OCI-LY7 (cell line): ENCODE measurements around the gene SPOP. TPM values are rescaled to one million over a fixed set of nuclear protein-coding genes. Genes with fewer than 3 reads are reported as not detected.

Source experiments
- BruUV-seq: library from RNA; stranded (reverse); fragments of 400-500 nt; replicated peaks from 2 replicates; lab custom pipeline; 2021; lab: Mats Ljungman, UMichigan
- CTCF ChIA-PET: fragments of 300-600 bp; sonication (Branson Sonifier 250); formaldehyde crosslinking; loops from one replicate; lab custom pipeline; 2022; ENCODE audit warnings: antibody characterized with exemption; ENCODE audit not compliant: unreplicated experiment; lab: Charles Lee
- POLR2A ChIA-PET: fragments of 300-600 bp; sonication (Branson Sonifier 250); formaldehyde crosslinking; loops from one replicate; lab custom pipeline; 2022; ENCODE audit warnings: antibody characterized with exemption; lab: Charles Lee
- DNase-seq: peaks from one replicate; pipeline ENCODE4 v3.0.0-alpha.2; 2015; ENCODE audit warnings: low spot score
- H2AFZ ChIP-seq: fragments of 200-600 bp; sonication (generic), shearing (Covaris generic); 2 replicates; pipeline ENCODE4 v1.6.1; 2014; ENCODE audit warnings: mild to moderate bottlenecking, antibody characterized with exemption, low read length, moderate library complexity
- H3K27ac ChIP-seq: fragments of 200-600 bp; sonication (generic); 2 replicates; pipeline ENCODE4 v1.5.1; 2014; ENCODE audit warnings: mixed run types, low read depth, mild to moderate bottlenecking, moderate library complexity, low read length, inconsistent platforms; ENCODE audit not compliant: poor library complexity, severe bottlenecking
- H3K36me3 ChIP-seq: fragments of 200-600 bp; sonication (generic); 2 replicates; pipeline ENCODE4 v1.6.1; 2014; ENCODE audit warnings: mild to moderate bottlenecking, antibody characterized with exemption, low read length, moderate library complexity, mixed read lengths; ENCODE audit not compliant: insufficient read depth
- H3K4me1 ChIP-seq: fragments of 200-600 bp; sonication (generic); 2 replicates; pipeline ENCODE4 v1.5.1; 2014; ENCODE audit warnings: mild to moderate bottlenecking, low read length; ENCODE audit not compliant: insufficient read depth, poor library complexity, severe bottlenecking
- H3K4me2 ChIP-seq: fragments of 200-600 bp; sonication (generic); 2 replicates; pipeline ENCODE4 v1.6.1; 2014; ENCODE audit warnings: mild to moderate bottlenecking, low read length
- H3K4me3 ChIP-seq: fragments of 200-600 bp; sonication (generic); 2 replicates; pipeline ENCODE4 v1.5.1; 2014; ENCODE audit warnings: mild to moderate bottlenecking, low read depth, low read length; ENCODE audit not compliant: poor library complexity, severe bottlenecking
- H3K79me2 ChIP-seq: fragments of 200-600 bp; sonication (generic); 2 replicates; pipeline ENCODE4 v1.6.1; 2016; ENCODE audit warnings: low read depth, mild to moderate bottlenecking, low read length, moderate library complexity, mixed read lengths; ENCODE audit not compliant: insufficient read depth
- H3K9me2 ChIP-seq: fragments of 200-600 bp; sonication (generic); 2 replicates; pipeline ENCODE4 v1.6.1; 2016; ENCODE audit warnings: mild to moderate bottlenecking, low read length, mixed read lengths; ENCODE audit not compliant: insufficient read depth
- H3K9me3 ChIP-seq: fragments of 200-600 bp; sonication (generic); 2 replicates; pipeline ENCODE4 v1.6.1; 2014; ENCODE audit warnings: mild to moderate bottlenecking, mixed run types, low read length, mixed read lengths
- H4K20me1 ChIP-seq: fragments of 200-600 bp; sonication (generic); 2 replicates; pipeline ENCODE4 v1.6.1; 2014; ENCODE audit warnings: mild to moderate bottlenecking, antibody characterized with exemption, low read length, moderate library complexity, mixed read lengths; ENCODE audit not compliant: insufficient read depth
- CTCF ChIP-seq: fragments of 200-600 bp; sonication (generic); conservative IDR thresholded peaks from 2 replicates; pipeline ENCODE4 v1.5.1; 2014; ENCODE audit warnings: mild to moderate bottlenecking, antibody characterized with exemption, low read length, moderate library complexity, mixed read lengths
- EZH2phosphoT487 ChIP-seq: fragments of 200-600 bp; sonication (generic); IDR thresholded peaks from 2 replicates; pipeline ENCODE4 v1.6.1; 2018; ENCODE audit warnings: low read depth, borderline replicate concordance, mild to moderate bottlenecking, mixed run types, antibody characterized with exemption, low read length, moderate library complexity, mixed read lengths
- intact Hi-C: fragments of 100-400 bp; cut with micrococcal nuclease; formaldehyde crosslinking; loops from one replicate; pipeline ENCODE4 v1.10.0; 2022; ENCODE audit not compliant: unreplicated experiment
- total RNA-seq, 2 experiments: library from RNA; depleted of rRNA in 1 of 2; stranded (reverse); fragments of >200 nt in 1 of 2; shearing (Covaris generic) in 1 of 2; gene quantifications; 2 replicates each; pipeline ENCODE4 v1.2.3, GENCODE V29; 2014 to 2022

Gene SPOP
- total RNA-seq, 2 experiments from 2014 or later = 37.8 to 69.0 TPM

GRCh38 chr17:49574945-49575678 is 102.8 kb downstream of the SPOP start:
- TF ChIP-seq CTCF (no peak), EZH2phosphoT487 (no peak)
- POLR2A ChIA-PET = interaction anchor here (0.6 kb wide), 2 partner anchors 7 to 122 kb away, joined by 3 read pairs; no protein-coding TSS in a partner anchor
- DNase-seq = no peak
- CTCF ChIA-PET = no interaction called here
- Histone ChIP-seq H3K36me3 (no peaks in the 10 kb centered on the region), H2AFZ (no peak overlapping the region), H3K4me3 (peak overlapping the region; percentile 31), H3K79me2 (no peaks in the 10 kb centered on the region), H3K27ac (no peak overlapping the region), H3K9me3 (no peaks in the 10 kb centered on the region), H4K20me1 (no peaks in the 10 kb centered on the region), H3K4me1 (peaks cover 10% of the 10 kb centered on the region), H3K4me2 (peak overlapping the region; percentile 42; the same call in 1 of the 2 replicates), H3K9me2 (no peaks in the 10 kb centered on the region)
- no TSS peak for BruUV-seq
- intact Hi-C loops = loop anchor here (5.0 kb wide), 1 partner anchor 102 kb away; the partner anchor contains the start of gene SPOP

DNA sequence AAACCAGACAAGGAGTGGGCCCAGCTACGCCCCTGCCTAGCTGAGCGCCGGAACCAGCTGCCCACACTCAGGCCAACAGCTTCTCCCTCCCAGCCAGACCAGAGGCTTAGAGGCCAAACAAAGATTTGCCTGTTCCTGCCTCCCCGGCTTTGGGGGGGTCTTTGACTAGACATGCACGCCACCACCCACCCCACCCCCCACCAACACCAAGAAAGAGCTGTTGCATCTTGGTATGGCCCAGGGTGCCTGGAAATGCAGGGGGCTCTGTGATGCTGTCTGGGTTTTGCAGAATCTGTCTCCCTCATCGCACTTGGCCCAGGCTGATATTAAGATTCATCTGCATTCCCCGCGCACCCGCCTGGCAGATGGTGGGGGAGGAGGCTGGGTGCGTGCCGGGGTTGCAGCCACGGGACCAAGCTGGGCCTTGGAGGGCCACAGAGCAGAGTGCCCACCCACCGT is 103.5 kb downstream of the SPOP start:
- no TSS peak for BruUV-seq
- Histone ChIP-seq H3K4me3 (no peak overlapping the region), H3K27ac (no peak overlapping the region), H3K36me3 (no peaks in the 10 kb centered on the region), H3K4me1 (peaks cover 10% of the 10 kb centered on the region), H4K20me1 (no peaks in the 10 kb centered on the region), H3K79me2 (no peaks in the 10 kb centered on the region), H3K9me2 (no peaks in the 10 kb centered on the region), H3K9me3 (no peaks in the 10 kb centered on the region), H3K4me2 (no peak overlapping the region), H2AFZ (no peak overlapping the region)
- ChIA-PET CTCF (no interaction called here), POLR2A (interaction anchor here (0.6 kb wide), 2 partner anchors 8 to 123 kb away, joined by 3 read pairs; no protein-coding TSS in a partner anchor)
- TF ChIP-seq CTCF (no peak), EZH2phosphoT487 (no peak)
- DNase-seq = no peak
- intact Hi-C loops = loop anchor here (5.0 kb wide), 1 partner anchor 103 kb away; the partner anchor contains the start of gene SPOP
